GM12878 (cell line): ENCODE measurements around the gene SLC1A2. TPM values are rescaled to one million over a fixed set of nuclear protein-coding genes. Genes with fewer than 3 reads are reported as not detected.

Source experiments
- ATAC-seq: fragments of 200-7000 bp; cut with Tn5 transposase; 3 replicates; pipeline ENCODE4 v1.9.1; 2020; ENCODE audit warnings: mild to moderate bottlenecking, moderate library complexity
- BruUV-seq: library from RNA; stranded (reverse); fragments of 400-500 nt; replicated peaks from 2 replicates; lab custom pipeline; 2021; lab: Mats Ljungman, UMichigan
- CTCF ChIA-PET: fragments of 300-600 bp; sonication (Branson Sonifier 250); formaldehyde crosslinking; extraction: SDS; loops from one replicate; lab custom pipeline; 2021; ENCODE audit warnings: inconsistent platforms; lab: Yijun Ruan, JAX
- POLR2A ChIA-PET: fragments of 350-600 bp; formaldehyde crosslinking; extraction: SDS; loops from one replicate; lab custom pipeline; 2021; ENCODE audit warnings: inconsistent platforms; lab: Charles Lee
- RAD21 ChIA-PET: fragments of 300-600 bp; sonication (Branson Sonifier 250); formaldehyde crosslinking; loops from one replicate; lab custom pipeline; 2023; ENCODE audit warnings: antibody characterized with exemption; ENCODE audit not compliant: unreplicated experiment; lab: Charles Lee
- SMC1A ChIA-PET: fragments of 300-600 bp; sonication (Branson Sonifier 250); formaldehyde crosslinking; loops from one replicate; lab custom pipeline; 2023; ENCODE audit not compliant: unreplicated experiment, uncharacterized antibody; lab: Charles Lee
- DNase-seq: peaks from one replicate; pipeline ENCODE4 v3.0.0-alpha.2; 2011; ENCODE audit warnings: low read depth, low spot score
- FAIRE-seq: peaks from 3 replicates; lab custom pipeline; 2011; peaks lifted over from hg19 to GRCh38; lab: Jason Lieb, UNC
- H2AFZ ChIP-seq: 2 replicates; pipeline ENCODE4 v1.6.0; 2011; ENCODE audit warnings: low read depth, low read length, control low read depth; ENCODE audit not compliant: control insufficient read depth
- H3K27ac ChIP-seq: 2 replicates; pipeline ENCODE4 v1.5.1; 2011; ENCODE audit warnings: control low read depth; ENCODE audit not compliant: control insufficient read depth, insufficient read depth
- H3K27me3 ChIP-seq, 2 experiments: replicated peaks in 1 of 2; 2 replicates each; pipeline versions ENCODE4 v1.6.0 to v1.6.1; 2011; ENCODE audit warnings: low read length in 1 of 2; ENCODE audit not compliant: control insufficient read depth in 2 of 2, insufficient read depth in 2 of 2
- H3K36me3 ChIP-seq, 2 experiments: 2 replicates each; pipeline ENCODE4 v1.5.1; 2011; ENCODE audit warnings: low read length in 1 of 2; ENCODE audit not compliant: control insufficient read depth in 2 of 2, insufficient read depth in 2 of 2
- H3K4me1 ChIP-seq: 2 replicates; pipeline ENCODE4 v1.6.1; 2011; ENCODE audit warnings: mild to moderate bottlenecking, low read length, moderate library complexity, mixed read lengths; ENCODE audit not compliant: control insufficient read depth, insufficient read depth
- H3K4me2 ChIP-seq: 2 replicates; pipeline ENCODE4 v1.6.0; 2011; ENCODE audit warnings: control low read depth; ENCODE audit not compliant: control insufficient read depth, insufficient read depth
- H3K4me3 ChIP-seq: fragments of 200-600 bp; sonication (generic); 2 replicates; pipeline ENCODE4 v1.5.1; 2016
- H3K79me2 ChIP-seq: 2 replicates; pipeline ENCODE4 v1.6.0; 2011; ENCODE audit warnings: low read length; ENCODE audit not compliant: control insufficient read depth, insufficient read depth
- H3K9ac ChIP-seq: 2 replicates; pipeline ENCODE4 v1.8.0; 2011; ENCODE audit warnings: low read length, control low read depth, mixed read lengths; ENCODE audit not compliant: control insufficient read depth, insufficient read depth
- H3K9me3 ChIP-seq: replicated peaks from 3 replicates; pipeline ENCODE4 v1.5.1; 2011; ENCODE audit warnings: mild to moderate bottlenecking, low read length; ENCODE audit not compliant: control insufficient read depth, insufficient read depth
- H4K20me1 ChIP-seq: 2 replicates; pipeline ENCODE4 v1.6.0; 2011; ENCODE audit not compliant: control insufficient read depth, insufficient read depth
- ETV6 ChIP-seq, 2 experiments: fragments of 450-650 bp in 1 of 2; IDR thresholded peaks in 1 of 2; conservative IDR thresholded peaks in 1 of 2; 2 replicates each; pipeline ENCODE4 v1.6.1; 2014; ENCODE audit warnings: antibody characterized with exemption in 1 of 2, borderline replicate concordance in 1 of 2, low read depth in 1 of 2, mild to moderate bottlenecking in 1 of 2, moderate library complexity in 1 of 2
- MXI1 ChIP-seq: fragments of 150-350 bp; IDR thresholded peaks from 2 replicates; pipeline ENCODE4 v1.6.1; 2011; ENCODE audit warnings: low read depth, mild to moderate bottlenecking, inconsistent platforms, low read length, improper control_type of control experiment
- RUNX3 ChIP-seq: IDR thresholded peaks from 2 replicates; pipeline ENCODE4 v1.6.1; 2012; ENCODE audit warnings: low read length, inconsistent platforms
- SMARCA5 ChIP-seq: fragments of 450-650 bp; IDR thresholded peaks from 2 replicates; pipeline ENCODE4 v1.6.1; 2017; ENCODE audit warnings: mild to moderate bottlenecking
- SUPT20H ChIP-seq: IDR thresholded peaks from 2 replicates; pipeline ENCODE4 v1.6.1; 2011; ENCODE audit warnings: low read depth, mild to moderate bottlenecking, low read length, moderate library complexity, borderline replicate concordance; ENCODE audit not compliant: control insufficient read depth
- WGBS: methylation state at CpG from one replicate; pipeline ENCODE4 v1.1.6; 2016; ENCODE audit warnings: low lambda C conversion rate; ENCODE audit not compliant: insufficient replicate concordance, insufficient coverage; ENCODE audit errors: missing lambda C conversion rate; 5-methylcytosine and 5-hydroxymethylcytosine counted together
- in situ Hi-C: fragments of 300-500 bp; cut with MboI; formaldehyde crosslinking; loops from 9 replicates; pipeline ENCODE4 v1.14.3; 2018; ENCODE audit warnings: mixed read lengths
- intact Hi-C: fragments of 100-400 bp; cut with micrococcal nuclease; formaldehyde crosslinking; loops from one replicate; pipeline ENCODE4 v1.14.2; 2022; ENCODE audit not compliant: unreplicated experiment
- polyA plus RNA-seq, 11 experiments: library from polyadenylated mRNA; depleted of rRNA in 4 of 11; unstranded in 6 of 11; stranded (reverse) in 5 of 11; fragments of >200 nt; fragmentation: Nextera tagmentation in 4 of 11; fragmentation: Illumina TruSeq in 1 of 11; extraction: Ambion mirVana in 4 of 11; extraction: Trizol in 1 of 11; gene quantifications; 1 replicate in 1 of 11; 2 replicates in 10 of 11; pipeline versions ENCODE4 v1.2.1 to v1.2.3, GENCODE V29; 2011 to 2016; ENCODE audit warnings: inconsistent platforms in 2 of 11, missing spikeins in 2 of 11, low read depth in 1 of 11
- total RNA-seq, 4 experiments: library from RNA; depleted of rRNA in 3 of 4; stranded (reverse); fragments of >200 nt in 3 of 4; fragmentation: Illumina TruSeq in 1 of 4; extraction: Trizol in 1 of 4; gene quantifications; 2 replicates each; pipeline versions ENCODE4 v1.2.1 to v1.2.3, GENCODE V29; 2013 to 2021

The SLC1A2 gene
- total and polyA plus RNA-seq, 10 of the 15 experiments (the other 5 are each of a cell fraction or from before 2014, with no cell fraction given), result 0.01 to 0.84 (median 0.22) TPM; not detected in 1

- Histone ChIP-seq H3K79me2 (no peaks in the 10 kb centered on the region), H3K36me3 (no peaks in the 10 kb centered on the region), H3K9ac (no peak overlapping the region), H3K4me2 (peak overlapping the region; percentile 64), H3K9me3 (no peaks in the 10 kb centered on the region), H3K27ac (no peak overlapping the region), H4K20me1 (no peaks in the 10 kb centered on the region), H3K27me3 (no peaks in the 10 kb centered on the region), H3K4me1 (peaks cover 11% of the 10 kb centered on the region), H3K4me3 (0 out of 2 replicates have a peak overlapping the region, but pooled peaks have one; percentile 39), H2AFZ (no peak overlapping the region)
- POLR2A ChIA-PET, result no interaction called here
- in situ Hi-C loops (no loop called here), intact Hi-C loops (no loop called here)
- CTCF ChIA-PET, result interaction anchor here (0.5 to 2.9 kb wide), 8 partner anchors 11 to 789 kb away, joined by 3 to 11 read pairs (median 3); no protein-coding TSS in a partner anchor
- DNase-seq (peak; percentile 55), ATAC-seq (peak; percentile 100), FAIRE-seq (peak; percentile 89)
- RAD21 ChIA-PET, result interaction anchor here (0.5 to 1.9 kb wide), 14 partner anchors 10 to 259 kb away, joined by 3 to 8 read pairs (median 3); no protein-coding TSS in a partner anchor
- no TSS peak for BruUV-seq
- SMC1A ChIA-PET, result interaction anchor here (0.7 to 3.5 kb wide), 18 partner anchors 9 to 331 kb away, joined by 3 to 17 read pairs (median 4); no protein-coding TSS in a partner anchor
- TF ChIP-seq RUNX3, result peak; percentile 72
- no peak for TF ChIP-seq SMARCA5
- no peak for TF ChIP-seq SUPT20H
- peak in 1 of 2 experiments; percentile 86; a peak in 2 of 4 replicates for TF ChIP-seq ETV6 (conservative IDR thresholded peaks at IDR 0.05 in 1 of 2, IDR thresholded peaks at IDR 0.05 in 1 of 2; ENCODE audit: borderline replicate concordance in 1 of 2, low read depth in 1 of 2)
- 0% methylated on average over 2 of the region's 2 CpGs for WGBS
Observed at GRCh38 chr11:35257281-35257680, 162.1 kb downstream of the SLC1A2 start.

DNA sequence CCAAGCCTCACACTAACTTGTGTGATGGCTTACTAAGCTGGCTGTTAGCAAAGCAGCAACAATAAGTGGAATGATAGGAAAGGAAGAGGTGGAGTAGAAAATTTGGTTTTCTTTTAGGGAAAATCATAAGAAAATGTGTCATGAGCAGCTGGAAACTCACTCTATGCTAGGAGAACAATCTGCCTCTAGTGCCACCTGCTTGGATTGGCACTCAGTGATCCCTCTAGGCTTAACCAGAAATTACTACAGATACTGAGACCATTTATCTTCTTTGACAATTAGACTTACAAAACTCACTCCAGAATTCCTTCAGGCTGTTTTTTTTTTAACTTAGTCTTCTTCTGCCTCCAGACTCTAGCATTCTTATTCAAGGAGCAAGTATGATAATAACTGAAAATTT lies 163.1 kb downstream of the SLC1A2 start:
- RAD21 ChIA-PET, result interaction anchor here (0.7 to 1.9 kb wide), 8 partner anchors 10 to 134 kb away, joined by 3 to 8 read pairs (median 4); no protein-coding TSS in a partner anchor
- H4K20me1 ChIP-seq, result no peaks in the 10 kb centered on the region
- TF ChIP-seq MXI1, result no peak
- TF ChIP-seq, all 136 proteins: peak for 0
- H3K4me3 ChIP-seq, result no peak overlapping the region
- no peaks in the 10 kb centered on the region for H3K27me3 ChIP-seq
- no peak overlapping the region for H3K27ac ChIP-seq
- FAIRE-seq (no peak), DNase-seq (no peak), ATAC-seq (no peak)
- no TSS peak for BruUV-seq
- H3K4me1 ChIP-seq, result peaks cover 11% of the 10 kb centered on the region
- H3K4me2 ChIP-seq, result no peak overlapping the region
- H2AFZ ChIP-seq, result no peak overlapping the region
- H3K79me2 ChIP-seq, result no peaks in the 10 kb centered on the region
- POLR2A ChIA-PET, result interaction anchor here (0.9 kb wide), 1 partner anchor 10 kb away, joined by 3 read pairs; no protein-coding TSS in a partner anchor
- no peaks in the 10 kb centered on the region for H3K36me3 ChIP-seq
- SMC1A ChIA-PET, result interaction anchor here (0.8 to 3.5 kb wide), 16 partner anchors 10 to 334 kb away, joined by 3 to 17 read pairs (median 3); no protein-coding TSS in a partner anchor
- intact Hi-C loops (no loop called here), in situ Hi-C loops (no loop called here)
- no peaks in the 10 kb centered on the region for H3K9me3 ChIP-seq
- no peak overlapping the region for H3K9ac ChIP-seq
- CTCF ChIA-PET, result interaction anchor here (0.6 to 2.9 kb wide), 5 partner anchors 10 to 330 kb away, joined by 3 to 11 read pairs (median 3); no protein-coding TSS in a partner anchor
